ENCODE results near the gene SUSD5. TPM values are rescaled to one million over a fixed set of nuclear protein-coding genes. Genes with fewer than 3 reads are reported as not detected.

The SUSD5 gene
- total RNA-seq, 1 experiment from 2014 or later = not detected

- ATAC-seq (no peak), DNase-seq (no peak)
- H3K4me3 ChIP-seq (ENCODE audit: low read length) = no peak overlapping the region
- intact Hi-C loops (cut with micrococcal nuclease) = loop anchor here (5.0 to 10.0 kb wide), 2 partner anchors 103 to 534 kb away; no protein-coding TSS in a partner anchor
- H3K27ac ChIP-seq (ENCODE audit: low read length) = no peak overlapping the region
- ChIA-PET CTCF (no interaction called here), POLR2A (ENCODE audit: unreplicated experiment) (no interaction called here)
- no peak overlapping the region for H2AFZ ChIP-seq (ENCODE audit: low read length)
- no peak overlapping the region for H3K9ac ChIP-seq (ENCODE audit: low read length)
- H3K4me1 ChIP-seq (ENCODE audit: insufficient read depth, low read length) = no peaks in the 10 kb centered on the region
- no TSS peak for BruUV-seq (replicated peaks)
- H3K9me2 ChIP-seq (replicated peaks; ENCODE audit: low read length) = no peaks in the 10 kb centered on the region
- H4K20me1 ChIP-seq (ENCODE audit: low read length) = no peaks in the 10 kb centered on the region
- H3F3A ChIP-seq (ENCODE audit: low read length, unreplicated experiment) = no peaks in the 10 kb centered on the region
- no peak overlapping the region for H3K4me2 ChIP-seq (ENCODE audit: low read length)
- no peaks in the 10 kb centered on the region for H3K27me3 ChIP-seq (ENCODE audit: low read length)
- H3K9me3 ChIP-seq (ENCODE audit: low read length) = no peaks in the 10 kb centered on the region
- no peak for TF ChIP-seq CTCF (conservative IDR thresholded peaks at IDR 0.05; ENCODE audit: low read depth, low read length)
- no peak for TF ChIP-seq EZH2 (IDR thresholded peaks at IDR 0.05; ENCODE audit: low read length, unreplicated experiment)
- TF ChIP-seq EZH2phosphoT487 (IDR thresholded peaks at IDR 0.05; ENCODE audit: borderline replicate concordance, low read length) = no peak
- H3K79me2 ChIP-seq (ENCODE audit: low read length) = no peaks in the 10 kb centered on the region
- no peaks in the 10 kb centered on the region for H3K36me3 ChIP-seq (ENCODE audit: low read depth, low read length)
Measured at GRCh38 chr3:33250712-33251111, 32.1 kb upstream of the SUSD5 start.

- Histone ChIP-seq H3K36me3 (ENCODE audit: low read depth, low read length) (no peaks in the 10 kb centered on the region), H3F3A (ENCODE audit: low read length, unreplicated experiment) (no peaks in the 10 kb centered on the region), H3K79me2 (ENCODE audit: low read length) (no peaks in the 10 kb centered on the region), H3K9me2 (replicated peaks; ENCODE audit: low read length) (no peaks in the 10 kb centered on the region), H3K27me3 (ENCODE audit: low read length) (no peaks in the 10 kb centered on the region; the same call in 1 of the 2 replicates), H3K4me1 (ENCODE audit: insufficient read depth, low read length) (no peaks in the 10 kb centered on the region), H3K9ac (ENCODE audit: low read length) (no peak overlapping the region), H3K4me2 (ENCODE audit: low read length) (no peak overlapping the region), H3K27ac (ENCODE audit: low read length) (no peak overlapping the region), H4K20me1 (ENCODE audit: low read length) (no peaks in the 10 kb centered on the region), H3K9me3 (ENCODE audit: low read length) (no peaks in the 10 kb centered on the region), H3K4me3 (ENCODE audit: low read length) (no peak overlapping the region), H2AFZ (ENCODE audit: low read length) (no peak overlapping the region)
- BruUV-seq (replicated peaks) = no TSS peak
- ChIA-PET CTCF (no interaction called here), POLR2A (ENCODE audit: unreplicated experiment) (no interaction called here)
- ATAC-seq = no peak
- DNase-seq = no peak
- intact Hi-C loops (cut with micrococcal nuclease) = no loop called here
- no peak for TF ChIP-seq EZH2 (IDR thresholded peaks at IDR 0.05; ENCODE audit: low read length, unreplicated experiment)
- TF ChIP-seq EZH2phosphoT487 (IDR thresholded peaks at IDR 0.05; ENCODE audit: borderline replicate concordance, low read length) = no peak
- TF ChIP-seq CTCF (conservative IDR thresholded peaks at IDR 0.05; ENCODE audit: low read depth, low read length) = no peak
Measured at GRCh38 chr3:33246786-33247185, 28.2 kb upstream of the SUSD5 start.

GRCh38 chr3:33240261-33240660 lies 21.7 kb upstream of the SUSD5 start:
- Histone ChIP-seq H3F3A (ENCODE audit: low read length, unreplicated experiment) (no peaks in the 10 kb centered on the region), H3K4me2 (ENCODE audit: low read length) (no peak overlapping the region), H3K4me3 (ENCODE audit: low read length) (no peak overlapping the region), H4K20me1 (ENCODE audit: low read length) (no peaks in the 10 kb centered on the region), H3K79me2 (ENCODE audit: low read length) (no peaks in the 10 kb centered on the region), H3K9me3 (ENCODE audit: low read length) (no peaks in the 10 kb centered on the region), H3K9ac (ENCODE audit: low read length) (no peak overlapping the region), H3K27me3 (ENCODE audit: low read length) (no peaks in the 10 kb centered on the region; the same call in 1 of the 2 replicates), H3K36me3 (ENCODE audit: low read depth, low read length) (no peaks in the 10 kb centered on the region), H2AFZ (ENCODE audit: low read length) (no peak overlapping the region), H3K4me1 (ENCODE audit: insufficient read depth, low read length) (no peaks in the 10 kb centered on the region), H3K9me2 (replicated peaks; ENCODE audit: low read length) (no peaks in the 10 kb centered on the region), H3K27ac (ENCODE audit: low read length) (no peak overlapping the region)
- no TSS peak for BruUV-seq (replicated peaks)
- DNase-seq = no peak
- intact Hi-C loops (cut with micrococcal nuclease) = no loop called here
- TF ChIP-seq EZH2 (IDR thresholded peaks at IDR 0.05; ENCODE audit: low read length, unreplicated experiment) (no peak), EZH2phosphoT487 (IDR thresholded peaks at IDR 0.05; ENCODE audit: borderline replicate concordance, low read length) (no peak), CTCF (conservative IDR thresholded peaks at IDR 0.05; ENCODE audit: low read depth, low read length) (no peak)
- ATAC-seq = no peak
- ChIA-PET POLR2A (ENCODE audit: unreplicated experiment) (no interaction called here), CTCF (no interaction called here)

Measured in PC-3 (cell line).